ENCODE data around the gene ATP13A4. TPM values are rescaled to one million over a fixed set of nuclear protein-coding genes. Genes with fewer than 3 reads are reported as not detected.
"Not testable (repeated sequence)": the region's sequence is repeated elsewhere in the genome, so short reads cannot be mapped to it uniquely, and the experiment has no call there.

Gene ATP13A4
- total RNA-seq, 4 donors from 2014 or later: 0.77 to 5.9 (median 0.88) TPM; not detected in 1

DNA sequence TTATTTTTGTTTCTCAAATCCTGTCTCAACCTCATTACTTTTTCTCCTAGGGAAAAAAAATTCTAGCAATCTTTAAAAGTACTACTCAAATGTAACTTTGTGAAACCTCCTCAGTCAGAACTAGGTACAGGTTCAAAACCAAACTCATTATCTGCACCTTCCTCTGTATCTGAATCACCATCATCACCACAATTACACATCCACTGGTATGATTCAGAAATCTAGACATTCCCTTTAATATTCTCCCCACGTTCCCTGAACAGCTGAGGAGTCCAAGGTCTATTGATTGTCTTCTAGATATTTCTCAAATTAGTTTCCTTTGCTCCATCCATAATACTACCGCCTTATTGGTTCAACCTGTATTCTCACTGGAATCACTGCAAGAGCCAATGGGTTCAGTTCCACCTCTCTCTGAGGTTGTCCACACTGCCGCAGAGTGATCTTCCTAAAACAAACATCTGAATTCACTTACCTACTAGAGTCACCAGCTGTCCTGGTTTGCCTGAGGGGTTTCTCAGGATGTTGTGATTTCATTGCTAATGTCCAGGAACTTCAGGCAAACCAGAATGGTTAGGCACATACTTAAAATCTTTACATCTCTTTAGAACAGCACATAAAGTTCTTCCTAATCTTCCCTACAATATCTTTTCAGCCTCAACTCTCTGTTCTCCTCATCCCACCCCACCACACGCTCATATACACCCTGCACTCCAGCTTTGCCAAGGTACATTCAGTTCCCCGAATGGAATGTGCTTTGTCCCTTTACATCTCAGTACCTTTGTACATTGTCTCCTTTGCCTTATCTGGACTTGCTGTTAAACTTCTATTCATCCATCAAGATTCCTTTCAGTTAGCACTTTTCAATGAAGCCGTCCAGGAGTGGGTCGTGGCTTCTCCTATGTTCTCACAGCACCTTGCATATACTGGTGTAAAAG is 24.2 kb downstream of the ATP13A4 start:
- no peak for TF ChIP-seq POLR2A (IDR thresholded peaks at IDR 0.05)
- Histone ChIP-seq H3K36me3 (no peaks in the 10 kb centered on the region), H3K27me3 (no peaks in the 10 kb centered on the region), H3K9me3 (no peaks in the 10 kb centered on the region), H3K4me1 (no peaks in the 10 kb centered on the region), H3K27ac (no peak overlapping the region), H3K4me3 (no peak overlapping the region)
- no peak for DNase-seq
- intact Hi-C loops (cut with DNase I; ENCODE audit: low total_unique reads): no loop called here

- H3K27ac ChIP-seq; H3K4me1 ChIP-seq; intact Hi-C loops (cut with DNase I; ENCODE audit: low total_unique reads); H3K36me3 ChIP-seq; H3K9me3 ChIP-seq; H3K27me3 ChIP-seq; H3K4me3 ChIP-seq; DNase-seq: not testable (repeated sequence)
Measured at GRCh38 chr3:193526085-193526484, 28.6 kb downstream of the ATP13A4 start.

- Histone ChIP-seq H3K4me1 (no peaks in the 10 kb centered on the region), H3K9me3 (no peaks in the 10 kb centered on the region), H3K4me3 (no peak overlapping the region), H3K36me3 (no peaks in the 10 kb centered on the region), H3K27me3 (no peaks in the 10 kb centered on the region), H3K27ac (no peak overlapping the region)
- no peak for DNase-seq
- intact Hi-C loops (cut with DNase I; ENCODE audit: low total_unique reads): no loop called here
- TF ChIP-seq, protein P1, sequence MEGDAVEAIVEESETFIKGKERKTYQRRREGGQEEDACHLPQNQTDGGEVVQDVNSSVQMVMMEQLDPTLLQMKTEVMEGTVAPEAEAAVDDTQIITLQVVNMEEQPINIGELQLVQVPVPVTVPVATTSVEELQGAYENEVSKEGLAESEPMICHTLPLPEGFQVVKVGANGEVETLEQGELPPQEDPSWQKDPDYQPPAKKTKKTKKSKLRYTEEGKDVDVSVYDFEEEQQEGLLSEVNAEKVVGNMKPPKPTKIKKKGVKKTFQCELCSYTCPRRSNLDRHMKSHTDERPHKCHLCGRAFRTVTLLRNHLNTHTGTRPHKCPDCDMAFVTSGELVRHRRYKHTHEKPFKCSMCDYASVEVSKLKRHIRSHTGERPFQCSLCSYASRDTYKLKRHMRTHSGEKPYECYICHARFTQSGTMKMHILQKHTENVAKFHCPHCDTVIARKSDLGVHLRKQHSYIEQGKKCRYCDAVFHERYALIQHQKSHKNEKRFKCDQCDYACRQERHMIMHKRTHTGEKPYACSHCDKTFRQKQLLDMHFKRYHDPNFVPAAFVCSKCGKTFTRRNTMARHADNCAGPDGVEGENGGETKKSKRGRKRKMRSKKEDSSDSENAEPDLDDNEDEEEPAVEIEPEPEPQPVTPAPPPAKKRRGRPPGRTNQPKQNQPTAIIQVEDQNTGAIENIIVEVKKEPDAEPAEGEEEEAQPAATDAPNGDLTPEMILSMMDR (IDR thresholded peaks at IDR 0.05): no peak
- no peak for TF ChIP-seq POLR2A (IDR thresholded peaks at IDR 0.05)
Measured at GRCh38 chr3:193522473-193522872, 32.2 kb downstream of the ATP13A4 start.

GRCh38 chr3:193520738-193521137 is 34.0 kb downstream of the ATP13A4 start:
- no peaks in the 10 kb centered on the region for H3K36me3 ChIP-seq
- H3K4me3 ChIP-seq: no peak overlapping the region
- DNase-seq: no peak
- no peaks in the 10 kb centered on the region for H3K4me1 ChIP-seq
- no peaks in the 10 kb centered on the region for H3K27me3 ChIP-seq
- no peaks in the 10 kb centered on the region for H3K9me3 ChIP-seq
- H3K27ac ChIP-seq: no peak overlapping the region
- intact Hi-C loops (cut with DNase I; ENCODE audit: low total_unique reads): no loop called here
- TF ChIP-seq POLR2A (IDR thresholded peaks at IDR 0.05): no peak

DNA sequence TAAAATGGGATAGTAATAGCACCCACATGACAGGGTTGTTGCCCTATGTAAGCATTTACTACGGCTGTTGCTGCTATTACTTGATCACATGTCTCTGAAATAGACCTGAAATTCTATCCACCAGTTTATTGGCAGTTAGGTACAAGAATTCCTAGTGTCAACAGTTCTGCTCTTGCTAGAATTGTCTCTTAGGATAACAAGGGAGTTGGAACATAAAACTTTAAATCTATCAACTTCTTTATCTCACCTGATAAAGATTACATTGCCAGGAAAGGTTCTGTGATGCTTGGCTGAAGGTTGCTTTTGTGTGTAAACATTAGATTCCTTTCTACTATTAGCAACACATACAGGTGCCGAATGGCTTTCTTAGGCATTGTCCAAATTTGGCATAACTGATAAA is 38.7 kb downstream of the ATP13A4 start:
- no peaks in the 10 kb centered on the region for H3K36me3 ChIP-seq
- intact Hi-C loops (cut with DNase I; ENCODE audit: low total_unique reads): no loop called here
- TF ChIP-seq, protein P1 (IDR thresholded peaks at IDR 0.05): no peak
- no peak for TF ChIP-seq POLR2A (IDR thresholded peaks at IDR 0.05)
- H3K4me3 ChIP-seq: no peak overlapping the region
- no peaks in the 10 kb centered on the region for H3K4me1 ChIP-seq
- H3K9me3 ChIP-seq: no peaks in the 10 kb centered on the region
- no peaks in the 10 kb centered on the region for H3K27me3 ChIP-seq
- DNase-seq: no peak
- no peak overlapping the region for H3K27ac ChIP-seq

- Histone ChIP-seq H3K4me1 (no peaks in the 10 kb centered on the region), H3K4me3 (no peak overlapping the region), H3K27me3 (no peaks in the 10 kb centered on the region), H3K9me3 (no peaks in the 10 kb centered on the region), H3K27ac (no peak overlapping the region), H3K36me3 (no peaks in the 10 kb centered on the region)
- TF ChIP-seq, protein P1 (IDR thresholded peaks at IDR 0.05): no peak
- TF ChIP-seq POLR2A (IDR thresholded peaks at IDR 0.05): no peak
- intact Hi-C loops (cut with DNase I; ENCODE audit: low total_unique reads): no loop called here
- no peak for DNase-seq
Measured at GRCh38 chr3:193510154-193510553, 44.5 kb downstream of the ATP13A4 start.

All from uterus (tissue), 4 donors.